K562 (cell line): ENCODE measurements around the gene LOXL3. TPM values are rescaled to one million over a fixed set of nuclear protein-coding genes. Genes with fewer than 3 reads are reported as not detected.
A peak's percentile ranks its signal among the peaks of the same experiment; 100 is the strongest.

Experiments used
- ARID4B ChIP-seq: sonication (generic); formaldehyde crosslinking; IDR thresholded peaks from 2 replicates; pipeline ENCODE4 v1.8.0; 2022; ENCODE audit warnings: mild to moderate bottlenecking, missing genetic modification reagents
- CGGBP1 ChIP-seq: fragments of 250-450 bp; sonication (Bioruptor Pico); IDR thresholded peaks from 2 replicates; pipeline ENCODE4 v1.9.0; 2021; ENCODE audit warnings: mild to moderate bottlenecking
- KAT7 ChIP-seq: sonication (generic); formaldehyde crosslinking; IDR thresholded peaks from 2 replicates; pipeline ENCODE4 v1.8.0; 2022; ENCODE audit warnings: missing genetic modification reagents, mild to moderate bottlenecking, borderline replicate concordance
- NBN ChIP-seq: fragments of 450-650 bp; IDR thresholded peaks from 2 replicates; pipeline ENCODE4 v1.6.1; 2016; ENCODE audit warnings: low read depth, mild to moderate bottlenecking
- NEUROD1 ChIP-seq: fragments of 150-350 bp; IDR thresholded peaks from 2 replicates; pipeline ENCODE4 v1.6.1; 2014; ENCODE audit warnings: borderline replicate concordance, low read length, low read depth; ENCODE audit not compliant: partially characterized antibody
- NFIX ChIP-seq: fragments of 250-450 bp; sonication (Bioruptor Pico); IDR thresholded peaks from 2 replicates; pipeline ENCODE4 v1.4.0; 2020; ENCODE audit warnings: low read depth, mild to moderate bottlenecking, moderate library complexity
- NR2C1 ChIP-seq, 2 experiments: fragments of 450-650 bp; IDR thresholded peaks; 2 replicates each; pipeline ENCODE4 v1.6.1; 2017; ENCODE audit warnings: mild to moderate bottlenecking in 2 of 2, antibody characterized with exemption in 1 of 2, inconsistent platforms in 1 of 2, missing compliant biosample characterization in 1 of 2, missing genetic modification characterization in 1 of 2
- POLR2G ChIP-seq: fragments of 200-400 bp; formaldehyde crosslinking; IDR thresholded peaks from 2 replicates; pipeline ENCODE4 v1.6.1; 2017; ENCODE audit warnings: low read depth, mild to moderate bottlenecking, antibody characterized with exemption, low read length, moderate library complexity
- RBBP5 ChIP-seq: fragments of 200-600 bp; sonication (generic); IDR thresholded peaks from 2 replicates; pipeline ENCODE4 v1.6.1; 2012; ENCODE audit warnings: borderline replicate concordance, mild to moderate bottlenecking, low read length, control low read depth, inconsistent platforms; ENCODE audit not compliant: insufficient read depth, poor library complexity, severe bottlenecking
- SMAD3 ChIP-seq: fragments of 450-650 bp; formaldehyde crosslinking; conservative IDR thresholded peaks from 2 replicates; pipeline ENCODE4 v1.4.0; 2020; ENCODE audit warnings: mild to moderate bottlenecking
- SP2 ChIP-seq: IDR thresholded peaks from 2 replicates; pipeline ENCODE4 v1.6.1; 2011; ENCODE audit warnings: mild to moderate bottlenecking, low read depth, low read length, moderate library complexity; ENCODE audit not compliant: poor library complexity, severe bottlenecking; ENCODE audit errors: extremely low read depth
- XRCC5 ChIP-seq: fragments of 200-400 bp; formaldehyde crosslinking; IDR thresholded peaks from 2 replicates; pipeline ENCODE4 v1.6.1; 2017; ENCODE audit warnings: low read depth, mild to moderate bottlenecking, low read length
- ZFP30 ChIP-seq: fragments of 250-450 bp; sonication (Bioruptor Pico); IDR thresholded peaks from 2 replicates; pipeline ENCODE4 v1.8.0; 2022; ENCODE audit warnings: moderate library complexity, mild to moderate bottlenecking, inconsistent platforms, borderline replicate concordance
- ZNF444 ChIP-seq: fragments of 250-450 bp; sonication (Bioruptor Pico); IDR thresholded peaks from 2 replicates; pipeline ENCODE4 v1.4.0; 2020; ENCODE audit warnings: mild to moderate bottlenecking, moderate library complexity
- ZNF644 ChIP-seq: fragments of 200-800 bp; sonication (Bioruptor generic); IDR thresholded peaks from 2 replicates; pipeline ENCODE4 v1.6.1; 2016; ENCODE audit warnings: low read depth, missing genetic modification characterization, missing compliant biosample characterization
- ZSCAN29 ChIP-seq: fragments of 450-650 bp; IDR thresholded peaks from 2 replicates; pipeline ENCODE4 v1.6.1; 2017
- polyA plus RNA-seq, 8 experiments: library from polyadenylated mRNA; depleted of rRNA in 4 of 8; stranded (reverse) in 5 of 8; unstranded in 3 of 8; fragments of >200 nt; fragmentation: Nextera tagmentation in 2 of 8; fragmentation: Illumina TruSeq in 1 of 8; extraction: Ambion mirVana in 2 of 8; extraction: Trizol in 1 of 8; gene quantifications; 2 replicates each; pipeline versions ENCODE4 v1.2.1 to v1.2.3, GENCODE V29; 2011 to 2014; ENCODE audit warnings: inconsistent platforms in 1 of 8, missing spikeins in 1 of 8
- total RNA-seq, 7 experiments: library from RNA; depleted of rRNA in 6 of 7; stranded (reverse); fragments of >200 nt in 6 of 7; fragmentation: Illumina TruSeq in 2 of 7; extraction: Trizol in 2 of 7; gene quantifications; 2 replicates each; pipeline versions ENCODE4 v1.2.1 to v1.2.3, GENCODE V29; 2011 to 2021; ENCODE audit warnings: low replicate concordance in 1 of 7

The LOXL3 gene
- total and polyA plus RNA-seq, 9 of the 15 experiments (the other 6 are each of a cell fraction or from before 2014, with no cell fraction given): 0.22 to 0.99 (median 0.31) TPM

GRCh38 chr2:74507145-74507925, 46.4 kb downstream of the LOXL3 start, which contains the start of gene PCGF1 (continued):
- TF ChIP-seq RBBP5 (peak; percentile 93), NEUROD1 (peak; percentile 23), SMAD3 (CRISPR knock-in tag) (no peak), NR2C1 (IDR thresholded peaks at IDR 0.05) (0 out of 2 replicates have a peak, but pooled peaks have one; percentile 23), NR2C1 (tag; IDR thresholded peaks at IDR 0.05) (no peak), SP2 (peak; percentile 59), ZNF444 (CRISPR knock-in tag) (no peak), ZSCAN29 (no peak), ZNF644 (tag) (no peak), POLR2G (peak; percentile 82), XRCC5 (peak; percentile 32; the same call in 1 of the 2 replicates), NBN (0 out of 2 replicates have a peak, but pooled peaks have one; percentile 22), CGGBP1 (no peak), KAT7 (CRISPR knock-in tag) (0 out of 2 replicates have a peak, but pooled peaks have one; percentile 54), ZFP30 (no peak), NFIX (CRISPR knock-in tag) (no peak), ARID4B (peak; percentile 89)
